ENCODE data around the gene MAD2L1BP.

MAD2L1BP gene

DNA sequence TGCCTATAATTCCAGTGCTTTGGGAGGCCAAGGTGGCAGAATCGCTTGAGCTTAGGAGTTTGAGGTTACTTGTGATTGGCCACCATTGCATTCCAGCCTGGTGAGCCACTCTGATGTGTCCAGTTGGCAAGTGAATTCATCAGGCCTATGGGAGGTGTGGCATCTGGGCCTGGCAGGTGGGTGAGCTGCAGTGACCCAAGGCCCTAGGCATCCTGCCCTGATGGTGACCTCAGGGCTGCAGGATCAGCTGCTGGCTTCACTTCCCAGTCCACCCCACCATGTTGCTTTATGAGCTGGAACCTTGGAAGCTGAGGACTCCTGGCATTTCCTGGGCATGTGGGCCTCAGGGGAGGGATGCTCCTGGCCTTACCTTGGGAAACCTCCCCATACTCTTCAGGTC lies 29.7 kb downstream of the MAD2L1BP start:
- in situ Hi-C loops (cut with MboI; ENCODE audit: low sequenced_read_pairs): no loop called here

DNA sequence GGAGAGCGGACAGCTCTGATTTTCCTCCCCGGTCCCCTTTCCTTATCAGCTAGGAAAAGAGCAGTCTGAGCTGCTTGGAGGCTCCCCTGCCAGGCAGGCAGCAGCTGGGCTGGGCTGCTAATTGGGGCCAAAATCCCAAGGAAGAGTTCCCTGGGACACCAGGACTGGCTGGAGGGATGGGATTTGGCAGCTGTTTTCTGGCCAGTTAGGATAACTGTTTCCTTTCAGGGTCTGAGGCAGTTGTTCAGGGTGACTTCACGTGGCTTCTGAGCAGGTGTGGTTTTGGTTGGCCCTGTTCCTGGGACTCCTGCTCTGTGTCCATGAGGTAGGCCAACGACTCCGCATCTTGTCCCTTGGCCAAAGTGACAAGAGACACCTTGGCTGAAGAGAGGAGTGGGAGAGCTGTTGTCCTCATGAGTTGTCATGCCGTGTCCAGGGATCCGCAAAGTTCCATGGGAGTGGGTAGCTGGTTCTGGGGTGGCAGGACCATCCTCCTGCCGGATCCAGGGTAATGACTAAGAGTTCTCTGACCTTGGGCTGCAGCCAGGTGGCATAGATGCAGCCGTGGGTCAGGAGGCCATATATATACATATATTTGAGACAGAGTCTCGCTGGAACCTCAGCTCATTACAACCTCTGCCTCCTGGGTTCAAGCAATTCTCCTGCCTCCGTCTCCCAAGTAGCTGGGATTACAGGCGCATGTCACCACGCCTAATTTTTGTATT lies 30.7 kb downstream of the MAD2L1BP start:
- in situ Hi-C loops (cut with MboI; ENCODE audit: low sequenced_read_pairs): no loop called here

DNA sequence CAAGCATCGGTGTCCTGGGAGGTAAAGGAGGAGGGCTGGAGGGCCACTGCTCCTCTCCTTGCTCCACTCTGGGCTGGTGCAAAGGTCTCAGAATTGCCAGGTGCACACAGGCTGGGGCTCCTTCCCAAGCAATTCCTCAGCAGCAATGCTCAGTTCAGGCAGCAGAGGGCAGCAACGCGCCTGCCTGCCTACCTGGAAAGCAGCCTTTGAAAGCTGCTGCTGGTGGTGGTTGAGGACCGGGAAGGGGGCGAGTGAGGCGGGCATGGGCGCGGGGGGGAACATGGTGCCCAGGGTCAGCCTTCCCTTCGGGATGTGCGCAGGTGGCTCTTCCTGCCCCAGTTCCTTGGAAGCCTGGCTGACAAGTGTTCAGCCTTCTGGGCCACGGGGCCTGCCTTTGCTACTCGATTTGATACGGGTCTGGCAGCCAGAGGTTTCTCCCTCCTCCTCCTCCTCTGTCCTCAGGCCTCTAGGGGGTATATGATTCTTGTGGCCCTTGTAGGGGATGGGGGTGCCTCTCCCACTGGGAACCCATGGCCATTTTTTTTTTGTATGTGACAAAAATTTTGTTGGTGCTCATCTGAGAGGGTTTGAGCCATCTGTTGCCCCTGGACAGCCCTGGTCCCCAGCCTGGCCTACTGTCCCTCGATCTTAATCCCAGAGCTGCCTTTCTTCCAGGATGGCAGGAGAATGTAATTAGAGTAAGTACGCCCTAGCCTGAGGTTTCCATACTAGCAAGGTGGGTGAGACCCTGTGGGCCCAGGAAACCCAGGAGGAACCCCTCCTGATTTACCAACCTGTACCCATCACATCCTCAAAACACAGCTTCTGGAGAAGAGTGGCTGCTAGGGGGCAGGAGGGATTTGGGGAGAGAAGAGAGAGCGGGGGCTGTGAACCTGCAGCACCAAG lies 31.9 kb downstream of the MAD2L1BP start:
- in situ Hi-C loops (cut with MboI; ENCODE audit: low sequenced_read_pairs): no loop called here

DNA sequence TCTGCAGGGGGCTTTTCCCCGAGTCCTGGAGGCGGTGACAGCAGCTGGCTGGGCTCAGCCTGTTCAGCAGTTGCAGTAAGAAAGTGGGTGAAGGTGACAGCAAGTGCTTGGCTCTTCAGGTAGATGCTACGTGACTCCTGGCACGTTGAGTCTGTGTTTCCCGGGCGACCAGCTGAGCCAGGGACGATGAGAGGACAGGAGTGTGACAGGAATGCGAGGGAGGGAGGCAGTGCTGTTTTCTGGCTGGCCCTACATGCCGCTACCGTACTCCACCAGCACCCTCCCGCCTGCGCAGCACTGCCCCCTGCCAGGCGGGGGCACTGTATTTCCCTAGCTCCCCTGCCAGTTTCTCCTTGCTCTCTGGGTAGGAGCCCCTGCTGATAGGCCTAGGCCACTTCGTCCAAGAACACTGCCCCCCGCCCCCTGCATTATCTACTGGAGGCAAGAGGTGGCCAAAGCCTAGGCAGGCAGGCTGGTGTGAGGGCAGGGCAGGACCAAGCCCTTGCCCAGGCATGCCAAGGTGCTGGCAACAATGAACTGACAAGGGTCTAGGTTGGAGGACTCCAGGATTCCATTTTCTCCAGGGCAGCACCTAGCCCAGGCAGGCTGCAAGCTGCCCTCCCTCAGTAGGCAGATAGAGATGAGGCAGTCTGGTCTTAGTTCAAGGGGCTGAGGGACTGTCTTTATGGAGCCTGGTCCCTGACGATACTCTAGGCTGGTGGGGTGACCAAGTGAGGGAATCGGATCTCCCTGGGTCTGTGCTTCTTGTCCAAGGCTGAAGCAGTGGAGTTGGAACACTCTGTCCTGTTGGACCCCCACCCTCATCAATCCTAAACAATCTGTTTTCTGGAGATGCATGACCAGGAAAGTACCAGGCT lies 32.8 kb downstream of the MAD2L1BP start:
- in situ Hi-C loops (cut with MboI; ENCODE audit: low sequenced_read_pairs): no loop called here

DNA sequence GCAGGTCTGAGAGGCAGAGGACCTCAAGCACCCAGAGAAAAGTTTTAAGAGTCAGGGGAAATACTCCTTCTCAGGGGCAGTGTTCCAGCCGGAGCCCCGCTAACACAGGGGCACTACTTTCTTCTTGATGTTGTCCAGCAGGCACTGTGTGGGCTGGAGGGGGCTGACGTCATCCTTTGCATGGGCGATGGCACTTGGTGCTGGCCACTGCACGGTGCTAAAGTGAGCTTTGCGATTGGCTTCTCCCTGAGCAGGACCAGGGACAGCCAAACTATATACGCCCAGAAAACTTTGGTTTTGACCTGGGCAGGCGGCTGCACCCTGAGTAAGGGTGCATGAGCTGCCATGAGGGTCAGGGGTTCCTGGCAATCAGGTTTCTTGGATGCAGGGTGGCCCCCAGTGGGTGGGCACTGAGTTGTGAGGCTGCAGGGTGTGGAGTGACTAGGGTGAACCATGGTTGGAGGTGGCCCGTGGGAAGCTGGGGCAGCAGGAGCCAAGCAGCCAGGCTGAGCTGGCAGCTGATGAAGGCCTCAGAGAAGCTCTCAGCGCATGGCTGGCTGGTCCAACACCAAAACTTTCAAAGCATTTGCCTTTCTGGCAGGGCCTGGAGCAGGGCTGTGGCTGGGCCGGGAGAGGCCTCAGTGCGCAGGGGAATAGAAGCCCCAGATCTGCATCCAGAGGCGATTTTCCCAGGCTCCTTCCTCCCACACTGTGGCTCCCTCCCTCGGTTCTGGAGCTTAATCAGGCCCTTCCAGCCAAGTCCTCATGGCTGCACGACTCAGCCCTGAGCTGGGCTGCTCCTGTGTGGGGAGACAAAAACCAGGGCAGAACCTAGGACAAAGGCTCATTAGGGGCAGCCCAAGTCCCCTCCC lies 33.6 kb downstream of the MAD2L1BP start:
- in situ Hi-C loops (cut with MboI; ENCODE audit: low sequenced_read_pairs): no loop called here

DNA sequence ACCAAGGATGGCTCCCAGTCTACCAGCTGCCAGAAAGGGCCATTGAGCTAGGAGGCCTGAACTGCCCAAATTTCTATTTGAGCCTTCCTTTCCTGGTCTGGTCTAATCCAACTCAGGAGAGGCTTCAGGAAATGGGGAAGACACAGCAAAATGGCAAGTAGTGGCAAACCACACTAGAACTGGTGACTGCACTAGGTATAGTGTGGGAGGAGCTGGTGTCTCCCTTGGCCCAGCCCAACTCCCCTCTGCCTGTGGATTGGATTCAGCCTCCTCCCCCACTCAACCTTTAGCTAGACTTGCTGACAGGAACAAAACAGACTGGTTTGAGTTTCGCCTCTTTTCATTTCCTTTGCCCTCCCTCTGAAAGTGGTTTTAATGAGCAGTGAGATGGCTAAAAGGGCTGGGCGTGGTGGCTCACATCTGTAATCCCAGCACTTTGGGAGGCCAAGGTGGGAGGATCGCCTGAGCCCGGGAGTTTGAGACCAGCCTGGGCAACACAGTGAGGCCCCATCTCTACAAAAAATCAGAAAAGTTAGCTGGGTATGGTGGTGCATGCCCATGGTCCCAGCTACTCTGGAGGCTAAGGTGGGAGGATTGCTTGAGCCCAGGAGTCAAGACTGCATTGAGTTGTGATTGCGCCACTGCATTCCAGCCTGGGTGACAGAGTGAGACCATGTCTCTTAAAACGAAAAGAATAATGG lies 34.4 kb downstream of the MAD2L1BP start:
- in situ Hi-C loops (cut with MboI; ENCODE audit: low sequenced_read_pairs): no loop called here

DNA sequence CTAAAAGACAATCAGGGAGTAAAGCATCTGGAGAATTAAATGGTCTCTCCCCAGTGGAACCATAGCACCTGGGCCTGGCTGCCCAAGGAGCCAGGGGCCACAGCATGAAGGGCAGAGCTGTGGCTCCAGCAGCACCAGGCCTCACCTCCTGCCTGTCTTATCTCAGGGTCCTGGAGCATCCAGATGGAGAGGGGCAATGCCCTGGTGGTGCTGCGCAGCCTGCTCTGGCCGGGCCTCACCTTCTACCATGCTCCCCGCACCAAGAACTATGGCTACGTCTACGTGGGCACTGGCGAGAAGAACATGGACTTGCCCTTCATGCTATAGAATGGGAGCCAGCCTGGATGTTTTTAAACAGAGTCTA lies 35.0 kb downstream of the MAD2L1BP start:
- in situ Hi-C loops (cut with MboI; ENCODE audit: low sequenced_read_pairs): no loop called here

DNA sequence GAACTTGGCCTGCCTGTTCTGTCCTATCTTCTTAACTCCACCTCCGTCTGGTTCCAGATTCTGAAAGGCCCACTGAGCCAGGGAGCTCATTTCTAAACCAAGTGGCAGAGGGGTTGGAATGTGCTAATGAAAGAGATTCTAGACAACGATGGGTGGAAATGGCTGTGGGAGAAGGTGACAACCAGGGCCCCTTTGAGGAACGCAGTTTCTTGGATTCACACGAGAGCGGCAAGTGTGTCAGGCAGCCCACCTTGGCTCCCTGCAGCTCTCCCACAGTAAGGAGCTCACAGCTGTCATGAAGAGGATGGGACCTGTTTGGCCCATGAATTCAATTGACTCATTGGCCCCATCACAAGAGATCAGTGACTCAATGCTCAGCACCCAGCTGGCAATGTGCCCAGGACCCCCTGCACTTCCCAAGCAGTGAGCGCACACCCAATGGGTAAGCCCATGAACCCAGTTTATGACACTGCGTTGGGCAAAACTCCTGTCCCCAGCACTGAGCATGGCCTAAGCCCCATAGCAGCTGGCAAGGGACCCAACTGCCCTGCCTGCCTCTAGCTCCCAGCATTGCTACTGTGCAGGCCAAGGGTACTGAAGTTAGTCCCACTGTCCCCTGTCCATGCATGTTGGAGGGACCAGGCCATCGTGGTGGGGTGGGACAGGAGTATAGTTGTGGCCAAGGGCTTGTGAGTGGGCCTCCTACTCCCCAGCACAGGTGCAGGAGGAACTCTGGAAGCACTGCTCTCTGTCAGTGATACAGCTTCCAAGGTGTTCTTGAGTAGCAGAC lies 35.6 kb downstream of the MAD2L1BP start:
- in situ Hi-C loops (cut with MboI; ENCODE audit: low sequenced_read_pairs): no loop called here

DNA sequence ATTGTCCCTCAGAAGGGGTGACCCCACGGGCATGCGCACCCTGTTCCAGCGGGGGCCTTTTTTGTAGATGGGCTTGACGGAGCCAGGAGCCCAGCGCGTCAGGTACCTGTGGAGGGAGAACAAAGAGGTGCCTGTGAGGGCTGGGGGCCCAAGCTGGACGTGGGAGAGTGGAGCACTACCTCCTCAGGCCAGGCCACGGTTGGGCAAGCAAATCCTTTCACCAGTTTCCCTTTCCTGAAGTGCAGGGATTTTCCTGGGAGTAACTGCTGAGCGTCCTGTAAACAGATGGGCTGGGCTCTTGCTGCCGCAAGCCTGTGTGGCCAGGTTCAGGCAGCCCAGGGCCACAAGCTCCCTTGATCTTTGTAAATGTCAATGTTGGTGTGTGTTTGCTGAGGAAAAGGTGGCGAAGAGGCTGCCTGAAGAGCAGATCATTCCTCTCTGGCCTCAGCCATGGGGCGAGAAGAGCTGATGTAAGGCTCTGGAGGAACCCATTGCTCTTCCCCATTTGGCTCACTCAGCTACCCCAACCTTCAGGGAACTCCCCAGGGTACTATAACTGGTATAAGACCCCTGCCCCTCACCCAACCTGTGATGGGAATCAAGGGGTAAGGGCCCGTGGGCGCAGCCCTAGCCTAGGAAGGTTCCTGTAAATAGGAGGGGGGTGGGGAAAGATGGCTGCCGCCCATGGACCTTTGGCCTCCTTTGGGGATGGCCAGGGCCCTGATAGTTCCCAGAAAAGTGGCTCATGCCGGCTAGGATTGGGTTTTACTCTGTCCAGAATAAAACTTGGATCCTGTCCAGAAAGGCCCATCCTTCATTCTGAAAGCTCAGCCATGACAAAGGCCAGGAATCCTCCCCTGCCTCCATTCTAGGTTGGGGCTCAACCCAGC lies 36.4 kb downstream of the MAD2L1BP start:
- in situ Hi-C loops (cut with MboI; ENCODE audit: low sequenced_read_pairs): no loop called here

DNA sequence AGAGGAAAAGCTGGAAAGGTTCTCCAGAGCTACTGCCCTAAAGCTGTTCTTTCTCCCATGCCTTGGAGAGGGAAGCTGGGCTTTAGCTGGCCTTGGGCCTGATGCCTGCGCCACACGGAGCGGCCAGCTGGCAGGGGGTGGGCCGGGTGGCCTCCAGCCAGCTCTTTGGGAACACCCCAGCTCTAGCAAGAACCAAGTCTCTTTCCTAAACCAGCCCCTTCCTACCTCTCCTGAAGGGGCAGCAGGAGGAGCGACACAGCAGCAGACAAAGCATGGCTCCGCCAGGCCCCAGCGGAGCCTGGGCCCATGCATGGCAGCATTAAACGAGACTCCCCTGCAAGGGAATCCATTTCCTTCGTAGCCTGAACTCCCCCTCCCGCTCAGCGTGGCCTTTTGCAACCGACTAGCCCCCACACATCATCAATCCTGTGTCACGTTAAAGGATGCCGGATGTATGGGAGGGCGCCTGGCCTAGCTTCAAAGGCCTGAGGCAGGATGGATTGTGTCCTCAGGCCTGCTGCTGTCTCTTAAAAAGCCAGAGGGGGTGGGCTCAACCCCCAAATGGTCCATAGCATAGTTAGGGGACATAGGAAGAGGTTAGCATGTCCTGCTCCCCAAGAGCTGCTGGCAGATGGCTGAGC lies 37.9 kb downstream of the MAD2L1BP start:
- in situ Hi-C loops (cut with MboI; ENCODE audit: low sequenced_read_pairs): no loop called here

DNA sequence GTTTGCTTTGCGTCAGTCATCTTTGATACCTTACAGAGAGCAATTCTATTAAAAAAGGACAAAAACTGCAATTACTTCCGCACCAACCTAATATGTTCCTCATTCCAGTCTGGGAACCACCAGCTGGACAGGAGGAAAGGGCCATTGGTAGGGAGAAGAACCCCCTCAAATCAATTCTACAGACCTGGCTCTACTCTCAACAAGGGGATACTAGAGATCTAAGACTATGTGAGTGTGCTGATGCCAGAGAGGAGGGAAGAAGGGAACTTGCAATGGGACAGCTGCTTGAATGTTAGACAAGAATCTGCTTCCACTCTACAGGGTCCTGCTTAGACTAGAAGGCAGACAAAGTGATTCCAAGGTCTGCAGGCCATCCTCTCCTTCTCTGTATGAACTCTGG lies 38.7 kb downstream of the MAD2L1BP start:
- in situ Hi-C loops (cut with MboI; ENCODE audit: low sequenced_read_pairs): no loop called here

DNA sequence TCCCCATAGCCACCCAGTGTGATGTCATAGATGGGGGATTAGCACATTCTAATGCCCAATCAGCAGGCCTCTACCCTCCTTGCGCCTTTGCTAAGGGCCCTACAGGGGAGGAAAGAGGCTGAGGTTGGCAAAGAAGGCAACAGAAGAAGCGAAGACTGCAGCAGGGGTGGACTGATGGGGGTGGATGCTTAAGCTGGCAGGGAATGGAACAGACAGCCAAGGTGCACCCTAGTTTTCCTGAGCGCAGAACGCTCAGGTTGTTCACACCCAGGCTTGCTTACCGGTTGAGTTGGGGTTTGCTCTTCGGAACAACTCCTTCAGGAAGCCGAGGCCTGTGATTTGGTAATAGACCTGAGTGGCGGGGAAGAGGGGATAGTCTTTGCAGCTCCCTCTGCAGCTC lies 39.3 kb downstream of the MAD2L1BP start:
- in situ Hi-C loops (cut with MboI; ENCODE audit: low sequenced_read_pairs): no loop called here

DNA sequence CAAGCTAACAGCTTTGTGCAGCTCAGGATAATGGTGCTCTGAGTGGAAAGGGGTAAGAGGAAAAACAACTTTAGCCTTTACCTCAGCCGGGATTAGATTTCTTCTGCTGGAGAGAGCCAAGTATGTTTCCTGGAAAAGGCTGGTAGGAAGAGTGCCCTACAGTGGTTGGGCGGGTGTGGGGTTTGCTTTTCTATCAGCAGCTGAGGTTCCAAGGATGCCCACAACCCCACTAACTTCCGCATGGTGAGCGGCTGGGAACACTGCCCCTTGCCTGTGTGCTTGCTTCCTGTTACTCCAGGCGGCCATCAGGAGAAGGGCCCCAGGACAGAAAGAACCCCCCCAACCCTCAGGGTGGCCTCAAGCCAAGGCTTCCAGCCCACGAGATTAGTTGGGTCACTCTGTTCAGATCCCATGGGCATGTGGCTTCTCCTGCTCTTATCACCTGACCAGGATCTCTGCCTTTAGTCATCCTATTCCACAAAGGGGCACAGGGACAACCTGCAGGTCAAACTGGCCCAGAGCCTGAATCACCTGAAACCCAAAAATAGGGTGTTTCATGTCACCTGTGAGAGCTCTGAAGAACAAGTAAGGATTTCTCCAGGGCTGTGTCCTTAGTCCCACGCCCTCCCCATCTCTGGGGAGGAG lies 41.4 kb downstream of the MAD2L1BP start:
- in situ Hi-C loops (cut with MboI; ENCODE audit: low sequenced_read_pairs): no loop called here

DNA sequence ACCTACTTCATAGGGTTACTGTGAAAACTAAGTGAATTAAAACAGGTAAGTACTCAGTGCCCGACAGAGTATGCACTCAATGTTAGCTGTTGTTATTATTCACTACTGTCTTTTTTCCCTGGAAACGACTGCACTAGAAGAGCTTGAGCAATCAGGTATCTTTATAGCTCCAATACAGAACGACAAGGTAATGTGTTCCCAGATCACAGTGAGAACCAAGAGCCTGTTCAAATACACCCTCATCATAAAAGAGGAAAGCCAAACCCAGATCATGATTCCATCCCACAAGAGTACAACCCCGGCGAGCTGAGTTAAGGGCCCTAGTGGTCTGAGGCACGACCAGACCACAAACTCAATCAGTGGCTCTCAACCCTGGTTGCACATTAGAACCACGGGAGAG lies 42.1 kb downstream of the MAD2L1BP start:
- in situ Hi-C loops (cut with MboI; ENCODE audit: low sequenced_read_pairs): no loop called here

DNA sequence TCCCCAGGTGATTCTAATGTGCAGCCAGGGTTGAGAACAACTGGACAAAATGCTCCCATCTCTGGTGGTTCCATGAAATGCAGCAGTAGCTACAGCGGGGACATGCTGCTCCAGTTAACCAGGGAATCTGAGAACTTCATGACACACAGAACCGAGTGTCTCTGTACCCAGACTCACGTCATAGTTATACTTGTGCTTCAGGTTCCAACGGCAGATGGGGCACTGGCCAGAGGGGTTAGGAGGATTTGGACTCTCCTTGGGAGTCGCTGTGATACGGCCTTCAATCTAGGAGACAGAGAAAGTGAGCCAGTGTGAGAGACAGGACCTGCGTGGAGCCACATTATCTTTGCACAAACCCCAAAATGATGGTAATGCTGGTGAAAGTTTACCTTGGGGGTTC lies 42.7 kb downstream of the MAD2L1BP start:
- in situ Hi-C loops (cut with MboI; ENCODE audit: low sequenced_read_pairs): no loop called here

DNA sequence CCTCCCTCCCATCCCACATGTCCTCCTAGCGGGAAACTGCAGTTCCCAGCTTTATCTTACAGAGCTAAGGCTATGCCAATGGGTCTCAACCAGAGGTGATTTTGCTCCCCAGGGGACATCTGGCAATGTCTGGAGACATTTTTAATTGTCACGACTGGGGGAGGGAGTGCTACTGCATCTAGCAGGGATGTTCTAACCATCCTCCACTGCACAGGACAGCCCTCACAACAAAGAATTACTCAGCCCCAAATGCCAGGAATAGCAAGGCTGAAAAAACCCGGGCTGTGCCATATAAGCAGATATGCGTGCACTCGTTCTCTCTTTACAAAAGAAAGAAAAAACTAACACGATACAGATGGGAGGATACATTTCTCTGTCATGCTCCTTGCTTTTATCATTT lies 43.4 kb downstream of the MAD2L1BP start:
- in situ Hi-C loops (cut with MboI; ENCODE audit: low sequenced_read_pairs): no loop called here

Measured in hTERT RPE-1 (cell line).